ENCODE results near the gene SLC5A6.

The SLC5A6 gene

DNA sequence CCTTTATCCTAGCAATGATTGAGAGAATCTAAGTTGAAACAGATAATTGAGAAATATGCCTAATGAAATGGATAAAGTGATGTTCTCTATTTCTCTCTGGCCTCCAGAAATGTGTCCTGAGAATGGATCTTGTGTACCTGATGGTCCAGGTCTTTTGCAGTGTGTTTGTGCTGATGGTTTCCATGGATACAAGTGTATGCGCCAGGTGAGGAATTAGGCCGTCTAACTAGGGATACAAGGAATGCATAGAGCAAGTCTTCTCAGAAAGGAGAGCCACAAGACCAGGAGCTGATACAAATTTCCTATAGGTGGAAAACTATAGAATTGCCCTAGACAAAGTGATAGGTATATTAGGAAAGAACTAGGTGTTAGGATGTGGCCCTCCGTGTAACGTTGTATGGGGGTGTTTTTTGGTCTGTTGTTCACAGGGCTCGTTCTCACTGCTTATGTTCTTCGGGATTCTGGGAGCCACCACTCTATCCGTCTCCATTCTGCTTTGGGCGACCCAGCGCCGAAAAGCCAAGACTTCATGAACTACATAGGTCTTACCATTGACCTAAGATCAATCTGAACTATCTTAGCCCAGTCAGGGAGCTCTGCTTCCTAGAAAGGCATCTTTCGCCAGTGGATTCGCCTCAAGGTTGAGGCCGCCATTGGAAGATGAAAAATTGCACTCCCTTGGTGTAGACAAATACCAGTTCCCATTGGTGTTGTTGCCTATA, 4.5 kb upstream of the SLC5A6 start:
- H3K9me3 ChIP-seq (ENCODE audit: control insufficient read depth, insufficient read depth, low read length): no peaks in the 10 kb centered on the region
- no peaks in the 10 kb centered on the region for H3K27me3 ChIP-seq (ENCODE audit: control insufficient read depth, insufficient read depth, low read length)
- no peak overlapping the region for H3K9ac ChIP-seq (ENCODE audit: low read depth, low read length)
- peaks cover 19% of the 10 kb centered on the region for H3K36me3 ChIP-seq (ENCODE audit: control insufficient read depth, insufficient read depth, low read length)
- no peaks in the 10 kb centered on the region for H3K4me1 ChIP-seq (ENCODE audit: control insufficient read depth, insufficient read depth, low read length)
- peak overlapping the region; percentile 40 for H3K4me3 ChIP-seq (ENCODE audit: low read depth, low read length)

DNA sequence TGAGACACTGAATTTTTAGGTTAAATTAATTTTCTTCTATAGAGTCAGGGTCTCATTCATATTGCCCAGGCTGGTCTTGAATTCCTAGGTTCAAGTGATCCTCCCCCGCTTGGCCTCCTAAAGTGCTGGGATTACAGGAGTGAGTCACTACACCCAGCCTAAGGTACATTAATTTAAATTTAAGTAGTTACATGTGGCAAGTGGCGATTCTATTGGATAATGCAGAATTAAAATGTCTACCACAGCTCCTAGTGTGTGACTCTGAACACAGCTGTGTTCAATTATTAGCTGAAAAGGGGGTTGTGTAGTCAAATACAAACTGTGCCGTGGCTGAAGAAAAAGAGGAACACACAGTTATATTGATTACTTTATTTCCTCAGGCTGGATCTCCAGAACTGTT, 2.9 kb upstream of the SLC5A6 start:
- H3K9me3 ChIP-seq (ENCODE audit: control insufficient read depth, insufficient read depth, low read length): no peaks in the 10 kb centered on the region
- no peaks in the 10 kb centered on the region for H3K4me1 ChIP-seq (ENCODE audit: control insufficient read depth, insufficient read depth, low read length)
- H3K27me3 ChIP-seq (ENCODE audit: control insufficient read depth, insufficient read depth, low read length): no peaks in the 10 kb centered on the region
- no peak overlapping the region for H3K9ac ChIP-seq (ENCODE audit: low read depth, low read length)
- H3K4me3 ChIP-seq (ENCODE audit: low read depth, low read length): no peak overlapping the region
- H3K36me3 ChIP-seq (ENCODE audit: control insufficient read depth, insufficient read depth, low read length): peaks cover 14% of the 10 kb centered on the region

DNA sequence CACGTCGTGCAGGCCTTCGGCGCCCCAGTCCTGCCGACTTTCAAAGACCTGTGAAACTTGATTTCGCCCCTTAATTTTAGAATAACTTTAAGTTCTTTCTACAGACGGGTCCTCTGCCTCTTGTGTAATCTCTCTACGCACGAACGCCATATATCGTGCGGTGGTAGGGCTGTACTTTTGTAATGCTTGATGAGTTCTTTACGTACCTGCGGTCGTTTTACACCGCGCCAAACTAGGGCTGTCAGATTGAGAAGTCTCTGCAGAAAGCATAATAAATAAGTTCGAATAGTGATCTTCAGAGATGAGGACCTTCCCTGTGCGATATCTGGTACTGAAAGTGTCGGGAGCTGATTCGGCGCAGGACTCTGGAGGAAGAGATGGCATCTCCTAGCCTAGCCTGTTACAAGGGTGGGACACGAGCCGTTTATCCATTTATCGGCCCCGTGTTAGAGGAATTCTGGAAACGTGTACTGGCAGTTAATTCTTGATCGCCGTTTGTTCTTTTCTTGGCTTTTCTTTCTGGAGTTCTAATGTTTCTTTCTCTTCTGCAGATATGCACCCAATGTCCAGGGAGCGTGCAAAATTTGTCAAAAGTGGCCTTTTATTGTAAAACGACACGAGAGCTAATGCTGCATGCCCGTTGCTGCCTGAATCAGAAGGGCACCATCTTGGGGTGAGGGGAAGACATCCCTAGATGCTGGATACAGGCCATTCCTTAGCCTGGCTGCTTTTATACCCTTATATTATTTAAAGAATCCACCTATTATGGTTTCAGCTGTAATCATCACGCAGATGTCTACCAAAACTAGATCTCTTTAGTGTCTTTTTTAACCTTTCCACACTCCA, 781 bp upstream of the SLC5A6 start:
- Histone ChIP-seq H3K9me3 (ENCODE audit: control insufficient read depth, insufficient read depth, low read length) (no peaks in the 10 kb centered on the region), H3K36me3 (ENCODE audit: control insufficient read depth, insufficient read depth, low read length) (peaks cover 13% of the 10 kb centered on the region), H3K4me1 (ENCODE audit: control insufficient read depth, insufficient read depth, low read length) (peaks cover 2% of the 10 kb centered on the region), H3K4me3 (ENCODE audit: low read depth, low read length) (peak overlapping the region; percentile 91), H3K27me3 (ENCODE audit: control insufficient read depth, insufficient read depth, low read length) (no peaks in the 10 kb centered on the region), H3K9ac (ENCODE audit: low read depth, low read length) (peak overlapping the region; percentile 96)

- H3K4me3 ChIP-seq (ENCODE audit: low read depth, low read length): peak overlapping the region; percentile 95
- peaks cover 2% of the 10 kb centered on the region for H3K4me1 ChIP-seq (ENCODE audit: control insufficient read depth, insufficient read depth, low read length)
These were observed 676 bp downstream of the SLC5A6 start for GRCh38 chr2:27211241-27211942.

GRCh38 chr2:27209621-27210401, 2.3 kb downstream of the SLC5A6 start:
- H3K36me3 ChIP-seq (ENCODE audit: control insufficient read depth, insufficient read depth, low read length): peaks cover 35% of the 10 kb centered on the region
- H3K4me1 ChIP-seq (ENCODE audit: control insufficient read depth, insufficient read depth, low read length): peaks cover 2% of the 10 kb centered on the region
- H3K4me3 ChIP-seq (ENCODE audit: low read depth, low read length): no peak overlapping the region
- no peaks in the 10 kb centered on the region for H3K9me3 ChIP-seq (ENCODE audit: control insufficient read depth, insufficient read depth, low read length)
- H3K27me3 ChIP-seq (ENCODE audit: control insufficient read depth, insufficient read depth, low read length): no peaks in the 10 kb centered on the region
- no peak overlapping the region for H3K9ac ChIP-seq (ENCODE audit: low read depth, low read length)

More at GRCh38 chr2:27211241-27211942, 676 bp downstream of the SLC5A6 start:
- peak overlapping the region; percentile 92 for H3K9ac ChIP-seq (ENCODE audit: low read depth, low read length)
- H3K9me3 ChIP-seq (ENCODE audit: control insufficient read depth, insufficient read depth, low read length): no peaks in the 10 kb centered on the region
- no peaks in the 10 kb centered on the region for H3K27me3 ChIP-seq (ENCODE audit: control insufficient read depth, insufficient read depth, low read length)
- peaks cover 25% of the 10 kb centered on the region for H3K36me3 ChIP-seq (ENCODE audit: control insufficient read depth, insufficient read depth, low read length)

DNA sequence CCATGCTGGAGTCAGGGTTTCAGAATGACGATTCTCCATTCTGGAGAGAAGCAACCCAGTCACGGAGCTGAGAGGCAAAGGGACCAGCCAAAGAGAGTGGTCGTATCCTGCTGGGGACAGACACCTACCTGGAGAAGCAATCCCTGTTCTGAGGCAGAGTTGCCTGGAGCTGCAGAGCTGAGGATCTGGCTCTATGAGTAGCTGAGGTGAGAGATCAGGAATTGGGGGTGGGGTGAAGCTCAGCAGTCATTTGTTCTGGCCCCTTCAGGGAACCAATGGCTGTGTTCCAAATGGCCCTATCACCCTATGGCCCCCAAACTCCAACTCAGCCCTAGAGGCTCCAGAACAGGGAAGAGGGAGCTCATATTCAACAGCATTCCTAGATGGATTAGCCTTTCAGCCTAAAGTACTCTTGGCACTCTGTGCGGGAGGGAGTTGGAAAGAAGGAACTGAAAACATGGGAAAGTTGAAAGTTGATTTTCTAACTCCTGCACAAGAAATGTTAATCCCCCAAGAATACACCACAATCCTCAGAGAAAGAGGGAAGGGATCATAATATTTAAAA, 3.5 kb downstream of the SLC5A6 start:
- no peak overlapping the region for H3K9ac ChIP-seq (ENCODE audit: low read depth, low read length)
- no peaks in the 10 kb centered on the region for H3K9me3 ChIP-seq (ENCODE audit: control insufficient read depth, insufficient read depth, low read length)
- H3K4me1 ChIP-seq (ENCODE audit: control insufficient read depth, insufficient read depth, low read length): peaks cover 2% of the 10 kb centered on the region
- no peak overlapping the region for H3K4me3 ChIP-seq (ENCODE audit: low read depth, low read length)
- H3K36me3 ChIP-seq (ENCODE audit: control insufficient read depth, insufficient read depth, low read length): peaks cover 47% of the 10 kb centered on the region
- H3K27me3 ChIP-seq (ENCODE audit: control insufficient read depth, insufficient read depth, low read length): no peaks in the 10 kb centered on the region

DNA sequence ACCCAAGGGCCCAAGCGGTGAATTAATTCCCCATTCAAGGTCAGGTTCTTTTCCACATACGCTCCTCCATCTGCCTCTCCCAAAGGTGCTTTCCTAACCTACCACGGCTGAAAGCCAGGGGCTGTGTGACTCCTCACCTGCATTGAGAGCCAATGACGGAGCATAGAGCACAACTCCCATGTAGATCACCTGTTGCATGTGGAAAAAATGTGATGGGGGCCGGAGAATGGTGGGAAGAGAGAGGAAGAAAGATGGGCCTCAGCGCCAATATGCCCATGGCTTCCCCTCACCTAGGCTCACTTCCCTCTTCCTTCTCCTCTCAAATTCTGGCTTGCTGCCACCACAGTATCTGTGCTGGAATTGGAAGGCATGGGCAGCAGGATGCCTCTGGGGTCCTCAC, 5.7 kb downstream of the SLC5A6 start:
- Histone ChIP-seq H3K27me3 (ENCODE audit: control insufficient read depth, insufficient read depth, low read length) (no peaks in the 10 kb centered on the region), H3K36me3 (ENCODE audit: control insufficient read depth, insufficient read depth, low read length) (peaks cover 66% of the 10 kb centered on the region), H3K9me3 (ENCODE audit: control insufficient read depth, insufficient read depth, low read length) (no peaks in the 10 kb centered on the region), H3K4me3 (ENCODE audit: low read depth, low read length) (no peak overlapping the region), H3K9ac (ENCODE audit: low read depth, low read length) (no peak overlapping the region), H3K4me1 (ENCODE audit: control insufficient read depth, insufficient read depth, low read length) (peaks cover 2% of the 10 kb centered on the region)

DNA sequence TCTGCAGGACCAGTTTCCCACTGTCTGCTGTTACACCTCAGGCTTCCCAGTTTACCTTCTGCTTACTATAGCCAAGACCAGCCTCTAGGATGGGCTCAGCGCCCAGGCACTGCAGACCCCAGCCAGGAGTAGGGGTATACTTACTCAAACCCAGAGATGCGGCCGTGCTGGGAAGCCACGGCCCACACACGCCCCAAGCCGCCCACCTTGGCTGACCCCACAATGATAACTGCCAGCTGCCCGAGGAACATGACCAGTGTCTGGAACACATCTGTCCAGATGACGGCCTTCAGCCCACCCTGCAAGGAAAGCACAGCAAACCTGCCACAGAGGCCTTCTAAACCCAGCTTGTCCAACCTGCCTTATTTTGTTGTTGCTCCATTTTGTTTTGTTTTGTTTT, 6.9 kb downstream of the SLC5A6 start:
- H3K36me3 ChIP-seq (ENCODE audit: control insufficient read depth, insufficient read depth, low read length): peaks cover 73% of the 10 kb centered on the region
- H3K9ac ChIP-seq (ENCODE audit: low read depth, low read length): no peak overlapping the region
- H3K4me3 ChIP-seq (ENCODE audit: low read depth, low read length): no peak overlapping the region
- no peaks in the 10 kb centered on the region for H3K27me3 ChIP-seq (ENCODE audit: control insufficient read depth, insufficient read depth, low read length)
- H3K4me1 ChIP-seq (ENCODE audit: control insufficient read depth, insufficient read depth, low read length): peaks cover 2% of the 10 kb centered on the region
- no peaks in the 10 kb centered on the region for H3K9me3 ChIP-seq (ENCODE audit: control insufficient read depth, insufficient read depth, low read length)

- H3K4me1 ChIP-seq (ENCODE audit: control insufficient read depth, insufficient read depth, low read length): peaks cover 2% of the 10 kb centered on the region
- H3K36me3 ChIP-seq (ENCODE audit: control insufficient read depth, insufficient read depth, low read length): peaks cover 78% of the 10 kb centered on the region
- no peak overlapping the region for H3K4me3 ChIP-seq (ENCODE audit: low read depth, low read length)
- H3K9me3 ChIP-seq (ENCODE audit: control insufficient read depth, insufficient read depth, low read length): no peaks in the 10 kb centered on the region
- no peaks in the 10 kb centered on the region for H3K27me3 ChIP-seq (ENCODE audit: control insufficient read depth, insufficient read depth, low read length)
- H3K9ac ChIP-seq (ENCODE audit: low read depth, low read length): no peak overlapping the region
These were observed 7.5 kb downstream of the SLC5A6 start for GRCh38 chr2:27204566-27204965.

GRCh38 chr2:27203741-27204140, 8.3 kb downstream of the SLC5A6 start:
- Histone ChIP-seq H3K27me3 (ENCODE audit: control insufficient read depth, insufficient read depth, low read length) (no peaks in the 10 kb centered on the region), H3K4me3 (ENCODE audit: low read depth, low read length) (no peak overlapping the region), H3K9me3 (ENCODE audit: control insufficient read depth, insufficient read depth, low read length) (no peaks in the 10 kb centered on the region), H3K9ac (ENCODE audit: low read depth, low read length) (no peak overlapping the region), H3K36me3 (ENCODE audit: control insufficient read depth, insufficient read depth, low read length) (peaks cover 82% of the 10 kb centered on the region), H3K4me1 (ENCODE audit: control insufficient read depth, insufficient read depth, low read length) (no peaks in the 10 kb centered on the region)

DNA sequence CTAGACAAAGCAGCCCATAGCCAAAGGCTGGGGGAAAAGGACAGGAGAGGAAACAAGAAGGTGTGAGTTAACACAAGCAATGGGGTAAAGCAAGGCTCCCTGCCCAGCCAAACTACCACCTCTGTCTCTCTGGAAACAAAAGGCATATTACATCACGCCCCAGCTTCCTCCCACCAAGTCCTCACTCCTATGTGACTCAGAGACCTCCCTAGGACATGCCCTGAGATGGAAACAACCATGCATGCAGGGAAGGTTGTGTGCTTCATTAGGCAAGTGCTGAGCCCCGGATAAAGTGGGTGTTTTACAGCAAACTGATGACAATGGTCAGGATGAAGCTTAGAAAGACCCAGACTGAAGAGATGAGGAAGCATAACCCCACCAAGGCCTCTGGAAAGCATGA, 9.2 kb downstream of the SLC5A6 start:
- Histone ChIP-seq H3K9ac (ENCODE audit: low read depth, low read length) (no peak overlapping the region), H3K4me3 (ENCODE audit: low read depth, low read length) (no peak overlapping the region), H3K4me1 (ENCODE audit: control insufficient read depth, insufficient read depth, low read length) (no peaks in the 10 kb centered on the region), H3K9me3 (ENCODE audit: control insufficient read depth, insufficient read depth, low read length) (no peaks in the 10 kb centered on the region), H3K27me3 (ENCODE audit: control insufficient read depth, insufficient read depth, low read length) (no peaks in the 10 kb centered on the region), H3K36me3 (ENCODE audit: control insufficient read depth, insufficient read depth, low read length) (peaks cover 76% of the 10 kb centered on the region)
